ENCODE results near the gene PLAAT5. TPM values are rescaled to one million over a fixed set of nuclear protein-coding genes. Genes with fewer than 3 reads are reported as not detected.

Gene PLAAT5
- total RNA-seq, 3 donors from 2014 or later: 0.20 to 5.6 (median 1.3) TPM

DNA sequence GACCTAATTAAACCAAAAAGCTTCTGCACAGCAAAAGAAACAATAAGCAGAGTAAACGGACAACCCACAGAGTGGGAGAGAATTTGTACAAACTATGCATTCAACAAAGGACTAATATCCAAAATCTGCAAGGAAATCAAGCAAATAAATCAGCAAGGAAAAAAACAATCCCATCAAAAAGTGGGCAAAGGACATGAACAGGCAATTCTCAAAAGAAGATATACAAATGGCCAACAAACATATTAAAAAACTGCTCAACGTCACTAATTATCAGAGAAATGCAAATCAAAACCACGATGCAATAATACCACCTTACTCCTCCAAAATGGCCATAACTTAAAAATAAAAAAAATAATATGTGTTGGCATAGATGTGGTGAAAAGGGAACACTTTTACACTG, 5.2 kb downstream of the PLAAT5 start:
- no peak overlapping the region for H3K4me3 ChIP-seq
- intact Hi-C loops (cut with DNase I, micrococcal nuclease): no loop called here
- DNase-seq (no peak), ATAC-seq (no peak)
- TF ChIP-seq, protein P1, sequence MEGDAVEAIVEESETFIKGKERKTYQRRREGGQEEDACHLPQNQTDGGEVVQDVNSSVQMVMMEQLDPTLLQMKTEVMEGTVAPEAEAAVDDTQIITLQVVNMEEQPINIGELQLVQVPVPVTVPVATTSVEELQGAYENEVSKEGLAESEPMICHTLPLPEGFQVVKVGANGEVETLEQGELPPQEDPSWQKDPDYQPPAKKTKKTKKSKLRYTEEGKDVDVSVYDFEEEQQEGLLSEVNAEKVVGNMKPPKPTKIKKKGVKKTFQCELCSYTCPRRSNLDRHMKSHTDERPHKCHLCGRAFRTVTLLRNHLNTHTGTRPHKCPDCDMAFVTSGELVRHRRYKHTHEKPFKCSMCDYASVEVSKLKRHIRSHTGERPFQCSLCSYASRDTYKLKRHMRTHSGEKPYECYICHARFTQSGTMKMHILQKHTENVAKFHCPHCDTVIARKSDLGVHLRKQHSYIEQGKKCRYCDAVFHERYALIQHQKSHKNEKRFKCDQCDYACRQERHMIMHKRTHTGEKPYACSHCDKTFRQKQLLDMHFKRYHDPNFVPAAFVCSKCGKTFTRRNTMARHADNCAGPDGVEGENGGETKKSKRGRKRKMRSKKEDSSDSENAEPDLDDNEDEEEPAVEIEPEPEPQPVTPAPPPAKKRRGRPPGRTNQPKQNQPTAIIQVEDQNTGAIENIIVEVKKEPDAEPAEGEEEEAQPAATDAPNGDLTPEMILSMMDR (IDR thresholded peaks at IDR 0.05): no peak
- peaks cover 8% of the 10 kb centered on the region for H3K9me3 ChIP-seq
- no peaks in the 10 kb centered on the region for H3K4me1 ChIP-seq (ENCODE audit: low read depth)
- no peaks in the 10 kb centered on the region for H3K36me3 ChIP-seq (ENCODE audit: low read depth)

DNA sequence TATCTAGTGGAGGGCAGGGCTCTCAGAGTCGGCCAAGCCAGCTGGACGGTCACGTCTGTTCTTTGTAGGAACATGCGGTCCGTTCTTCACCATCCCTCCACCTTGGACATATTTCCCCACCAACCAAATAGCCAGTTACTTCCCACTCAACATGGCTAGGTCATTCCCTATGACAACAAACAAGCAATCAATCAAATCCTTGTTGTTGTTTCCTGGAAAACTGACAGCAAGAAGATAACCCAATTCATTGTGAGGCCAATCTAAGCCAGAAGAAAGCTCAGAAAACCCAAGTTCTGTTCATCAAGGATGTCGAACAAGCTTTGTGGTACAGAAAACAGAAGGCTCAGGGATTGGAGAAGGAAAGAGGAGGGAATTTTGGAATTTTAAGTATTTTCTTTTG, 10.9 kb downstream of the PLAAT5 start:
- TF ChIP-seq, protein P1 (IDR thresholded peaks at IDR 0.05): no peak
- Histone ChIP-seq H3K4me3 (no peak overlapping the region), H3K36me3 (ENCODE audit: low read depth) (no peaks in the 10 kb centered on the region), H3K4me1 (ENCODE audit: low read depth) (no peaks in the 10 kb centered on the region), H3K9me3 (peaks cover 14% of the 10 kb centered on the region)
- no peak for ATAC-seq
- intact Hi-C loops (cut with DNase I, micrococcal nuclease): no loop called here
- no peak for DNase-seq

DNA sequence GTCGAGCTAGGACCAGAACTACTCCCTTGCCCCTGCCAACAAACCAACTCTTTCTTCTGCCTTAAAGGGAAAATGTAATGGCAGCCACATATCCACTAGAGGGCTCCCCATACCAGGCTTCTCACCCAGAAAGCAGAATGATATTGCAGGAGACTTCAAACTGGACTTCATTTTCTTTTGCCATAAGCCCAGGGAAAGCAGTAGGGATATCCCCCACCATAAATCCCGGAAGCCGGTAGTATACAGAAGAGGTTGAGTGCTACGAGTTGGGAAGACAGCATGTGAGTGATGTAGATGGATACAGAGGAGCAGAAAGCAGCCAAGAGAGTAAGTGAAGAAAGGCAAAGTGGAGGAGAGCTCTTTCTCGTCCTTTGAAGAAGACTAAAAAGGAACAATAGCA, 12.1 kb downstream of the PLAAT5 start:
- ATAC-seq: peak; percentile 92
- no peaks in the 10 kb centered on the region for H3K4me1 ChIP-seq (ENCODE audit: low read depth)
- H3K36me3 ChIP-seq (ENCODE audit: low read depth): no peaks in the 10 kb centered on the region
- H3K9me3 ChIP-seq: peaks cover 12% of the 10 kb centered on the region
- intact Hi-C loops (cut with DNase I, micrococcal nuclease): loop anchor here (2.0 to 10.0 kb wide), 2 partner anchors 156 to 158 kb away; no protein-coding TSS in a partner anchor
- no peak overlapping the region for H3K4me3 ChIP-seq
- peak in 1 of 3 donors; percentile 61 for DNase-seq
- TF ChIP-seq, protein P1 (IDR thresholded peaks at IDR 0.05): peak; percentile 70

DNA sequence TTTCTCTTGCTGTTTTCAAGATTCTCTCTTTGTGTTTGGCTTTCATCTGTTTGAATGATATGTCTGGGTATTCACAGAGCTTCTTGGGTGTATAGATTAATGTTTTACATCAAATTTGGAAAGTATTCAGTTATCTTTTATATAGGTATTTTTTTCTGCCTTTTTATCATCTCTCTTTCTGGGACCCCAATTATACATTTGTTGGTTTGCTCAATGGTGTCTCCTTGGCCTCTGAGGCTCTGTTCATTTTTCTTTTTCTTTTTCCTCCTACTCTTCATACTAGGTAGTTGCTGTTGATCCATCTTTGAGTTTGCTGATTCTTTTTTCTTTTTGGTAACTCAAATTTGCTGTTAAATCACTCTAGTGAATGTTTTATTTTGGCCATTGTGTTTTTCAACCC, 14.3 kb downstream of the PLAAT5 start:
- intact Hi-C loops (cut with DNase I, micrococcal nuclease): loop anchor here in 1 of 2 donors (10.0 kb wide), 1 partner anchor 158 kb away; no protein-coding TSS in a partner anchor
- no peak for ATAC-seq
- Histone ChIP-seq H3K36me3 (ENCODE audit: low read depth) (no peaks in the 10 kb centered on the region), H3K9me3 (peaks cover 12% of the 10 kb centered on the region), H3K4me1 (ENCODE audit: low read depth) (no peaks in the 10 kb centered on the region), H3K4me3 (no peak overlapping the region)
- TF ChIP-seq, protein P1 (IDR thresholded peaks at IDR 0.05): no peak
- DNase-seq: no peak

DNA sequence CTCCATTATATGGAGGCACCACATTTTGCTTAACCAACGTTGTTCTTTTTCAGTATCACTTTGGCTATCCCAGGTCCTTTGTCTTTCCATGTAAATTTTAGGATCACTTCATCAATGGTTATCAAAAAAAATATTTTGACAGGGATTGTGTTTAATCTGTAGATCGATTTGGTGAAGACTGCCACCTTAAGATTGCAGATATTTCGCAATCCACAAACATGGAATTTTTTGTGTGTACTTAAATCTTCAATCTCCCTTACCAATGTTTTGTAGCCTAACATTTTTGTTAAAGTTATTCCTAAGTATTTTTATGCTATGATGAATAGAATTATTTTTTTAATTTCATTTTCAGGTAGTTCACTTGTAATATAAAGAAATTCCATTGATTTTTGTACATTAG, 18.6 kb downstream of the PLAAT5 start:
- DNase-seq: no peak
- intact Hi-C loops (cut with DNase I, micrococcal nuclease): loop anchor here in 1 of 2 donors (10.0 kb wide), 1 partner anchor 162 kb away; no protein-coding TSS in a partner anchor
- Histone ChIP-seq H3K36me3 (ENCODE audit: low read depth) (no peaks in the 10 kb centered on the region), H3K4me3 (no peak overlapping the region), H3K9me3 (peaks cover 12% of the 10 kb centered on the region), H3K4me1 (ENCODE audit: low read depth) (no peaks in the 10 kb centered on the region)
- TF ChIP-seq, protein P1 (IDR thresholded peaks at IDR 0.05): no peak
- ATAC-seq: no peak

DNA sequence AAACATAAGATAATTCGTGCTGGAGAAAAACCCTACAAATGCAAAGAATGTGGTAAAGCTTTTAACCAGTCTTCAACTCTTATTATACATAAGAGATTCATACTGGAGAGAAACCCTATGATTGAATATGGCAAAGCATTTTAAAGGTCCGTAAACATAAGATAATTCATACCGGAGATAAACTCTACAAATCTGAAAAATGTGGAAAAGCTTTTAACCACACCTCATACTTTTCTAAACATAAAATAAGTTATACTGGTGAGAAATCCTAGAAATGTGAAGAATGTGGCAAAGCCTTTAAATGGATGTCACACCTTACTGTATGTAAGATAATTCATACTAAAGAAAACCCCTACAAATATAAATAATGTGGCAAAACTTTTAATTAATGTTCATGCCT, 20.7 kb downstream of the PLAAT5 start:
- no peaks in the 10 kb centered on the region for H3K9me3 ChIP-seq

More for the DNA sequence above, 20.7 kb downstream of the PLAAT5 start:
- Histone ChIP-seq H3K36me3 (ENCODE audit: low read depth) (no peaks in the 10 kb centered on the region), H3K4me1 (ENCODE audit: low read depth) (no peaks in the 10 kb centered on the region), H3K4me3 (no peak overlapping the region)
- ATAC-seq (no peak), DNase-seq (no peak)
- intact Hi-C loops (cut with DNase I, micrococcal nuclease): loop anchor here in 1 of 2 donors (10.0 kb wide), 1 partner anchor 164 kb away; no protein-coding TSS in a partner anchor
- TF ChIP-seq, protein P1 (IDR thresholded peaks at IDR 0.05): no peak
